ENCODE data around the gene HDGFL2.
A peak's percentile ranks its signal among the peaks of the same experiment; 100 is the strongest.

Gene HDGFL2

DNA sequence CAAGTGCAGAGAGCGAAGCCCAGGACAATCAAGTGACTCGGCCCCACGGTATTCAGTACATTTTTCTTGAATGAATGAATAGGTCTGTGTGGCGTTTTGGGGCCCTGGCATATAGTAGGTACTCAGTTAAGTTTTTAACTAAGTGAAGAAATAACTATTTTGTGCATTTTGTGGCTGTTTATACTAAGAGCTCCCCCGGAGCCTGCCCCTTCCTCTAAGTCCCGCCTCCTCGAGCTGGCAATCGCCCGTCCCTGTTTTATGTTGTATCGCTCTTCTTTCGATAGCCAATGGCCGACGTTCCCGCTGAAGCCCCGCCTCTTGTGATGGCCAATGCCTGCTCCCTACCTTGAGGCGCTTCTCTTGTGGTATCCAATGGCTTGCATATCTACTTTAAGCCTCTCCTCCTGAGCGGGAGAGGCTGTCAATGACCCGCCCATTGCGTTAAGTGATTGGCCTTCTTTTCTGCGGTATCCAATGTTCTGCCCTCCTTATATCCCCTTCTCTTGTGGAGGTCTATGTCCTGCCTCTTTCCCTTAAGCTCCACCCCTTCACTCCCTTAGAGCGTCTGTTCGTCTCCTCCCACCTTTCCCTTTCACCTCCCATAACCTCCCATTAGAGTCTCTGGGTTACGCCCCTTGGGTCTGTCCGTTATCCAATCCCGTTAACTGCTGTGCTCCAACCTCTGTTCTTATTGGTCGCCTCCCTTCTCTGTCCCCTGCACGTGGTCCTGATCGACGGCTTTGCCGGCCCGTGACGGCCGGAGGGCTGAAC, 509 bp upstream of the HDGFL2 start:
- peak; percentile 94 for DNase-seq (ENCODE audit: low read depth)

DNA sequence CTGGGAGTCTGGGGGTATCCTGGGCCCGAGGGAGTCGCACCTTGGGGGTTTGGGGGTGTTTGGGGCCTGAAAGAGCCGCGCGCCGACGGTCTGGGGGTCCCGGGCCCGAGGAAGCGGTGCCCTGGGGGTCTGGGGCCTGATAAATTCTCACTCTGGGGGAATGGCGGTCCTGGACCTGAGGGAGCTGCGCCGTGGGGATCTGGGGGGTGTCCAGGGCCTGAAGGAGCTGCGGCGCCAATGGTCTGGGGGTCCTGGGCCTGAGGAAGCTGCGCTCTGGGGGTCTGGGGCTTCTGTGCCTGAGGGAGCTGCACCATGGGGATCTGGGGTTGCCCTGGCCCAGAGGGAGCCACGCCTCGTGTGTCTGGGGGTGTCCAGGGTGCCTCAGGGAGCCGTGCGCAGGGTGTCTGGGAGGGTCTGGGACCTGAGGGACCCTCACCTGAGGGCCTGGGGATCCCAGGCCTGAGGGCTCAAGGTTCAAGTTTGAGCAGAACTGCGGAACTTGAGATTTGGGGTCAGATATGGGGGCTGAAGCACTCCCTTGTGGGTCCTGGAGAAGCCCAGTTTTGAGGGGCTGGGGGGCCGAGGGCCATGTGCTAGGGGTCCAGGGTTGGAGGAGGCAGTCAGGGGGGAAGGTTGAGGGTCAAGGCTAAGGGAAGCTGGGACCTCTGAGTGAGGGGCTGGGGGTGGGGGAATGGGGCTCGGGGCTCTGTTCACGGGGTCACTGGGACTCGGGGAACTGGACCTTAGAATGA, 1.1 kb downstream of the HDGFL2 start:
- no peak for DNase-seq (ENCODE audit: low read depth)

- DNase-seq (ENCODE audit: low read depth) = no peak
These were observed 1.8 kb downstream of the HDGFL2 start for GRCh38 chr19:4473763-4474513.

- DNase-seq (ENCODE audit: low read depth) = peak; percentile 20
These were observed 2.5 kb downstream of the HDGFL2 start for GRCh38 chr19:4474514-4475022.

DNA sequence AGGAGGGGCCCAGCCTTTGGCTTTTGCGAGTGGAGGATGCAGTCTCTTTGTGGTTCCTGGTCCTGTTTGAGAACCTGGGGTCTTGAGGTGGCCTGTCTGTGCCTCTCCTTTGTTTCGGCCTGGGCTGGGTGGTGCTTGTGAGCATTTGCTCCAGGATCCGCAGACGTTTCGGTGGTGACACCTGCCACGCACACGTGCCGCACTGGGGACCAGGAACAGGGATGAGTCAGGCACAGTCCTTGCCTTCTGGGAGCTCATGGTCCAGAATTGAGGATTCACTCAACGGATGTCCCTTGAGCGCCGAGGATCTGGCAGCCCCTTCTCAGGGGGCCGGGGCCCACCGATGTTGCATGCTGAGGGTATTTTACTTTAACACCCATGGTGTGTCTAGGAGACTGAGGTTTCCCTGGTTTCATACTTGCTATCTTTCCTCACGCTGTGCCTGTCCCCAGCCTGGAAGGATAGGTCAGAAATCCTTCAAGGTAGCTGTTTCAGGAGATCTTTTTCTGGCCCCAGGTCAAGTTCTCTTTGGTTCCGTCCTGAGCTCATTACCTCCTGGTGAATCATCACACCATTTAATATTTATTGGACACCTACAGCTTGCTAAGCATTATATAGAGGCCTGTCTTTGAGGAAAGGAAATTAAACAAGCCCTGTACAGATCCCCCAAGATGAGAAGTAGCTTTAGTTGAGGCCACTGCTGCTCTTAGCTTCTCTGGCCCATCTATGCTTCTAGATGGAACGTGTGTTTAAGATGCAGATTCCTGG, 5.1 kb downstream of the HDGFL2 start:
- DNase-seq (ENCODE audit: low read depth) = no peak

- no peak for DNase-seq (ENCODE audit: low read depth)
These were observed 10.7 kb downstream of the HDGFL2 start for GRCh38 chr19:4482721-4483364.

DNA sequence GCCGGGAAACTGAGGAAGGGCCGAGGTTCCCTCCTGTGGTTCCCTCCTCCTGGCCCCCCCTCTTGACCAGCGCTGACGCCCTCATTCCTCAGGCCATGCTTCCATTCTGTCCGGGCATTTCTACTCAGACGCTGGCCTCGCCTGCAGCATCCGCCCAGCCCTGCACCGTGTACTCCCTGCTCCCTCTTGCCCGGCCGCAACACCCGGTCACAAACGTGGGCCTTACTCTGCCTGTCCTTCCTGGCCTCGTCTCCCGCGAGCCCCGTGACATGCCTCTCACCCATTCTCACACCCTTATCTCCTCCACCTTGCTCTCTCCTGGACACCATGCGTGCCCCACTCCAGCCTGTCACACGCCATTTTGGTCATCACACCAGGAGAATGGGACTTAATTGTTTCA, 11.3 kb downstream of the HDGFL2 start:
- DNase-seq (ENCODE audit: low read depth) = no peak

DNA sequence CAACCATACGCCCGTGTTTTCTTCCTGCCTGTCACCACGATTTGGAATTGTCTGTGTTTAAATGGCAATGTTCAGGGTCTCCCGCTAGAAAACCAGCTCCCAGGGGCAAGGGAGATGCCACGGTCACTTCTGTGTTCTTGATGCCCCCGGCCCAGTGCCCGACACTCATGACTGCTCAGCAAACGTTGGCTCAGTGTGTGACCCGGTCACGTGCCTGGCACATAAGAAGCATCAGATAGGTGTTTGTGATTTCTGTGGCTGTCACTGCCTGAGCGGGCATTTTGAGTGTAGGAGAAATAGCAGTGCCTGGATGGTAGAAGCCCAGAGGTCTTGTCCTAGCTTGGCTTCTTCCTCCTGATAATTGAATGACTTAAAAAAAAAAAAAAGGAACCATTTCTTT, 15.5 kb downstream of the HDGFL2 start:
- no peak for DNase-seq (ENCODE audit: low read depth)

- no peak for DNase-seq (ENCODE audit: low read depth)
These were observed 16.4 kb downstream of the HDGFL2 start for GRCh38 chr19:4488496-4488895.

GRCh38 chr19:4491446-4491845, 19.3 kb downstream of the HDGFL2 start:
- DNase-seq (ENCODE audit: low read depth) = no peak

GRCh38 chr19:4492337-4493103, 20.4 kb downstream of the HDGFL2 start:
- DNase-seq (ENCODE audit: low read depth) = no peak

GRCh38 chr19:4493104-4493928, 21.2 kb downstream of the HDGFL2 start:
- DNase-seq (ENCODE audit: low read depth) = no peak

DNA sequence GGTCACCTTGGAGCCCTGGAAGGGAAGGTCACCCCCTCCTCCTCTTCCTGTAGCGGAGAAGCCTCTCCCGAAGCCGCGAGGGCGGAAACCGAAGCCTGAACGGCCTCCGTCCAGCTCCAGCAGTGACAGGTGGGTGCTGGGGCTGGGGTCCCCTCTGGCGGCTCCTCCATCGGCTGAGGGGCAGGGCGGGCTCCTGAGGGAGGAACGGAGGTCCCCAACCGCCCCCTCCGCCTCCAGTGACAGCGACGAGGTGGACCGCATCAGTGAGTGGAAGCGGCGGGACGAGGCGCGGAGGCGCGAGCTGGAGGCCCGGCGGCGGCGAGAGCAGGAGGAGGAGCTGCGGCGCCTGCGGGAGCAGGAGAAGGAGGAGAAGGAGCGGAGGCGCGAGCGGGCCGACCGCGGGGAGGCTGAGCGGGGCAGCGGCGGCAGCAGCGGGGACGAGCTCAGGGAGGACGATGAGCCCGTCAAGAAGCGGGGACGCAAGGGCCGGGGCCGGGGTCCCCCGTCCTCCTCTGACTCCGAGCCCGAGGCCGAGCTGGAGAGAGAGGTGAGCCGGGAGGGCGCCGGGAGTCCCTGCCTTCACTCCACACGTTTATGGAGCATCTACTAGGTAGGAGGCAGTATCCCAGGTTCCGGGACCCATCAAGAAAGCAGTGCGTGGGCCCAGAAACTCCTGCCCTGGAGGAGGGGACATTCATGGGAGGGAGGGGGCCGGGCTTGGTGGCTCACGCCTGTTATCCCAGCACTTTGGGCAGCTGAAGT, 22.0 kb downstream of the HDGFL2 start:
- DNase-seq (ENCODE audit: low read depth) = no peak

- DNase-seq (ENCODE audit: low read depth) = no peak
These were observed 22.6 kb downstream of the HDGFL2 start for GRCh38 chr19:4494691-4495064.

DNA sequence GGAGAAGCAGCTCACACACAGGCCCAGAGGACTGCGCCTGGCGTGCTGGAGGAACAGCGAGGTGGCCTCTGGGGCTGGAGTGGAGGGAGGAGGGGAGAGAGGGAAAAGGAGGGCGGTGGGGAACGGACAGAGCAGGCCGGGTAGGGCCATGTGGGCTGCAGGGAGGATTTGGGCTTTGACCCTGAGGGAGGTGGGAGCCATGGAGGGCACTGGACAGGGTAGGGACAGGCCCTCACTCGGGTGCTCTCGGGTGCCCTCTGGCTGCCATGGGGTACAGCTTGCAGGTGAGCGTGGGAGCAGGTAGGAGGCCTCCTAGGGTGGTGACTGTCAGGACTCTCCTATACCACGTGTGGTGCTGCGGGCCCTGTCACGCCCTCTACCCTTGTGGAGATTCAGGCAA, 23.4 kb downstream of the HDGFL2 start:
- no peak for DNase-seq (ENCODE audit: low read depth)

- no peak for DNase-seq (ENCODE audit: low read depth)
These were observed 24.2 kb downstream of the HDGFL2 start for GRCh38 chr19:4496304-4496703.

DNA sequence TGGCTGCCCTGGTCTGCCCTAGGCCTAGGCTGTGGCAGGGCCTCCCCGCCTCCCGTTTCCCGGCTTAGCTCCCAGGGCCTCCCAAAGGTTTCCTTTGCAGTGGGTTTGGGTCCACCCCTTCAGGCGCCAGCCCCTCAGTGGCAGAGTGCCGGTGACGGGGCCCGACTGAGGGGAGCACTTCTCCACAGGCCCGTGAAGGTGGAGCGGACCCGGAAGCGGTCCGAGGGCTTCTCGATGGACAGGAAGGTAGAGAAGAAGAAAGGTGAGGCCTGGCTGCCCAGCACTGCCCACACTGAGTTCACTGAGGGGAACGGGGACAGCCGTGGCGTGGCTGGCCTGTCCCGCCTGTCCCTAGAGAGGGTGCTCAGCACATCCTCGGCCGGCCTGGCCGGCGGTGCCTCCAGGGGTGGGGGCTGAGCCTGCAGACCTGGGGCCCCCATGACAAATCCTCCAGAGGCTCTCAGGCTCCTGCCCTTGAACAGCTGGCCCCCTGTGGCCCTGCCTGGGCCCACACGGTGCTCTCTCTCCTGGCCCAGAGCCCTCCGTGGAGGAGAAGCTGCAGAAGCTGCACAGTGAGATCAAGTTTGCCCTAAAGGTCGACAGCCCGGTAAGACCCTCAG, 25.8 kb downstream of the HDGFL2 start:
- DNase-seq (ENCODE audit: low read depth) = no peak

DNA sequence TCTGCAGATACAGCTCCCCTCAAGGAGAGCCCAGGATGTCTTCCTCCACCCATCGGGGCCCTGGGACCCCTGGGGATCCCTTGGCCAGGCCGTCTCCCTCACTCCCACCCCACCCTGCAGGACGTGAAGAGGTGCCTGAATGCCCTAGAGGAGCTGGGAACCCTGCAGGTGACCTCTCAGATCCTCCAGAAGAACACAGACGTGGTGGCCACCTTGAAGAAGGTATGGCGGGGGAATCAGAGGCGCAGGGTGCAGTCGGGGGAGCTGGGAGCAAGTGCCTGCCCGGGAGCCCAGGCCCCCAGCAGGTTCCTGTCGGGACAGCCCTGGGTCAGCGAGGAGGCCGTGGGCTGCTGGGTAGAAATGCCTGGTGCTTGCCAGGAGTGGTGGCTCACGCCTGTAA, 26.6 kb downstream of the HDGFL2 start:
- no peak for DNase-seq (ENCODE audit: low read depth)

DNA sequence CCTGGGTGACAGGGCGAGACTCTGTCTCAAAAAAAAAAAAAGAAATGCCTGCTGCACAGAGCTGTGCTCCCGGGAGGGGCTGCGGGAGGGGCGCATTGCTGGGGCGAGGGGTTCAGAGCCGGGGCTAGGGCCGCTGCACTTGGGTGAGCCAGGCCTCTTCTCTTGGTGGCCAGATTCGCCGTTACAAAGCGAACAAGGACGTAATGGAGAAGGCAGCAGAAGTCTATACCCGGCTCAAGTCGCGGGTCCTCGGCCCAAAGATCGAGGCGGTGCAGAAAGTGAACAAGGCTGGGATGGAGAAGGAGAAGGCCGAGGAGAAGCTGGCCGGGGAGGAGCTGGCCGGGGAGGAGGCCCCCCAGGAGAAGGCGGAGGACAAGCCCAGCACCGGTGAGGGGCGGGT, 27.2 kb downstream of the HDGFL2 start:
- DNase-seq (ENCODE audit: low read depth) = no peak
